HG03565 (cell line): ENCODE data around the gene FAM228A.
A peak's percentile ranks its signal among the peaks of the same experiment; 100 is the strongest.
"Not testable (repeated sequence)": the region's sequence is repeated elsewhere in the genome, so short reads cannot be mapped to it uniquely, and the experiment has no call there.

Source experiments
- ATAC-seq: cut with Tn5 transposase; IDR thresholded peaks from one replicate; pipeline ENCODE4 v1.9.1; 2021; ENCODE audit warnings: mild to moderate bottlenecking, moderate library complexity; ENCODE audit not compliant: unreplicated experiment

Gene FAM228A

DNA sequence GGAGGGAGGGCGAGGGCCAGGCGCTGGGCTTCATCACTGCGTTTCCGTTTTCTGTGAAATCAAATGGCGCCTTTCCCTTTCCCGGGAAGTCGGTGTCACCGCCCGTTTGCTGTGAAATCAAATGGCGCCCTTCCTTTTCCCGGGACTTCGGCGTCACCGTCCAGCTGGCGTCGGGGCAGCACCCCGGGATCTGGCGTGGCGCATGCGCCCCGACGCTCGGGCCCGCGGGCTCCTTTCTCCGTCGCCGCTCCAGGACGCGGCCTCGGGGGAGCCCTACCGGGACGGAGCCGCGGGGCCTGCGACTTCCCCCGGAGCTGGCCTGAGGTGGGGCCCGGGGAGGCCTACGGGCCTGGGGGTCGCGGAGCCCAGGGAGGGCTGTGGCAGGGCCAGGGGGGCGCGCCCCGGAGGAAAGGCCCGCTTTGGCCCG is at the start of gene FAM228A:
Gene FAM228A, plus strand, starts transcription at position 203 of the 427 bp plus-strand sequence. CDS start 428 bp downstream, outside the sequence.
- no peak for ATAC-seq

- ATAC-seq = no peak
Measured at GRCh38 chr2:24125956-24126355, 48.9 kb upstream of the FAM228A start.

DNA sequence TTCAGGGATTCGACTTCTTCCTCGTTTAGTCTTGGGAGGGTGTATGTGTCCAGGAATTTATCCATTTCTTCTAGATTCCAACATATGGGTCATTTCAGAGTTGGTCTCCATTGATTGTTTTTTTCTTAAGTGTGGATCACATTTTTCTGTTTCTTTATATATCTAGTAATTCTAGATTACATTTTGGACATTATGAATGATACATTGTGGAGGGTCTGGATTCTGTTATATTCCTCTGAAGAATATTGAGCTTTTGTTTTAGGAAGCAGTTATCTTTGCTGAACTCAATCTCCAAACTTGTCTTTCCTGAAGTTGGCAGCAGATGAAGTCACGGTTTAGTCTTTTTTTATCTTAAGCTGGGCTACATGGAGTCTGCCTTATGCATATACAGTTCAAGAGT is 42.3 kb upstream of the FAM228A start:
- no peak for ATAC-seq

GRCh38 chr2:24140305-24140704 is 34.5 kb upstream of the FAM228A start:
- ATAC-seq = not testable (repeated sequence)

DNA sequence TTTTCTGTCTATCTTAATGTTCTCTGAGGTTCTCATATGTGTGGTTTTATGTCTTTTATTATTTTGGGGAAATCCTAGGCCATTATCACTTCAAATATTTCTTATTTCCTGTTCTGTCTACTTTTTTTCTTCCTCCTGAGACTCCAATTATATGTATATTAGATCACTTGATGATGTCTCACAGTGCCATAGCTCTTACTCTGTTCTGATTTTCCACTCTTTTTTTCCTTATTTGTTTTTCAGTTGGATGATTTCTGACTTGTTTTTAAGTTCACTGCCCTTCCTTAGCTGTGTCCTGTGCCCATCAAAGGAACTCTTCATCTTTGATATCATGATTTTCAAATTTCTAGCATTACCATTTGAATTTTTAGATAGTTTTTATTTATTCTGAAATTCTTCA is 27.5 kb upstream of the FAM228A start:
- ATAC-seq = no peak

- no peak for ATAC-seq
Measured at GRCh38 chr2:24152413-24153197, 22.2 kb upstream of the FAM228A start.

- ATAC-seq = no peak
Measured at GRCh38 chr2:24153478-24153877, 21.4 kb upstream of the FAM228A start.

- no peak for ATAC-seq
Measured at GRCh38 chr2:24158131-24158530, 16.7 kb upstream of the FAM228A start.

GRCh38 chr2:24159708-24160107 is 15.1 kb upstream of the FAM228A start:
- no peak for ATAC-seq

DNA sequence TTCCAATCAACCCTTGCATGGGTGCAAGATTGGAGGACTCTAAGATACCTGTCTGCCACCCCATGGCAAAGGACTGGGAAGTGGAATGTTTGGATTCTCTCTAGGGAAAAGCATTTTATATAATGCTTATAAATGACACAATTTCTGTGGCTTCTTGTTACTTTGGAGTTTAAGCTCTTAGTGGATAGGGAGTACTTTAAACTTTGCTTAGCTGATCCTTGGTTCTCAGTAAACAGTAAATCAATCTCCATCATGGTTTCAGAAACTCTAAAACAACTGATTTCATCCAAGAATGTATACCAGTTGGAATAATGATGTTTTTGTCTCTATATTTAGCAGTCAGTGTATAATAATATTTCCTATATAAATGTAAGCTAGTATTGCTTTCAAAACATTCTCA is 14.1 kb upstream of the FAM228A start:
- no peak for ATAC-seq

GRCh38 chr2:24162494-24162893 is 12.4 kb upstream of the FAM228A start:
- no peak for ATAC-seq

- ATAC-seq = no peak
Measured at GRCh38 chr2:24163186-24163585, 11.7 kb upstream of the FAM228A start.

DNA sequence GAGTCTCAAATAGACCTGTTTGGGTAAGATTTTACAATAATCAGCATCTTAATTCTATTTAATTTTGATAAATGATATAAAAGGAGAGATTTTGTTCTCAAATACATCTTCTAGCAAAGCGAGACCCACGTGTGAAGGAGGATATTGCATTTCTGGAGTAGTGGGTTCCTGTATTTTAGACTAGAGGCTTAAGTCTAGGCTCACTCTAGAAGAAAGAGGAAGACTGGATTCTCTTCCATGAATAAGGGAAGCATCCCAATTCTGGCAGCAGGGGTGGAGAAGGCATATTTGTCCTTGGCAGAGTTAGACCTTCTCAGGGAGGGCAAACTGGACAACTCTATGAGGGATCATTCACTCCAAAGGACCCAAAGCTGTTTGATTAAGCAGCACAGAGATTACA is 11.3 kb upstream of the FAM228A start:
- no peak for ATAC-seq

- ATAC-seq = peak; percentile 57
Measured at GRCh38 chr2:24164416-24164973, 10.4 kb upstream of the FAM228A start.

- no peak for ATAC-seq
Measured at GRCh38 chr2:24169023-24169422, 5.8 kb upstream of the FAM228A start.

DNA sequence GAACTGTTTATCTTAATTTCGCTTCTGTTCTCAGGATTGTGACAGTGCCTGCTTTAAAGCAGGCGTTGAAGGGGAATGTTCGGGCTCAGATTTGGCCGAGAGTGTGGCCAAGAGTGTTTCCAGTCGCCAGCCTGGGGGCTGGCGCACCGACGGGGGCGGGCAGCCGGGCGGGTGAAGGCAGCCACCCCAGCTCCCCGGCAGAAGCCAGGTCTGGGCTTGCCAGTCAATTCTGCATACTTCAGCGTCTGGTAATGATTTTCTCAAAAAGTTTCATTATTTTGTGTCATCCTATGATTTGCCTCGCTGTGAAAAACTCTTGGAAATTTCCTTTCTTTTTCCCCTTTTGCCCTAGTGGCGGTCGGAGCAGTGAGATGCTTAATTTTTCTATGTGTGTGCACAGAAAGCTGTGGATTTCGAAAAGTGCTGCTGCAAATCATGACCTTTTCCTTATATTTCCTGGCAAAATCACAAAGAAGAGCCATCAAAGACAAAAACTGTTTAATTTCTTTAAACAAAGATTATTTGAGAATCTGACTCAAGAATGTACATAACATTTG is 856 bp downstream of the FAM228A start:
- no peak for ATAC-seq

GRCh38 chr2:24176326-24176725 is 1.5 kb downstream of the FAM228A start:
- no peak for ATAC-seq

GRCh38 chr2:24179683-24180082 is 4.8 kb downstream of the FAM228A start:
- ATAC-seq = no peak

- no peak for ATAC-seq
Measured at GRCh38 chr2:24181849-24182248, 7.0 kb downstream of the FAM228A start.

- no peak for ATAC-seq
Measured at GRCh38 chr2:24182507-24182906, 7.7 kb downstream of the FAM228A start.

DNA sequence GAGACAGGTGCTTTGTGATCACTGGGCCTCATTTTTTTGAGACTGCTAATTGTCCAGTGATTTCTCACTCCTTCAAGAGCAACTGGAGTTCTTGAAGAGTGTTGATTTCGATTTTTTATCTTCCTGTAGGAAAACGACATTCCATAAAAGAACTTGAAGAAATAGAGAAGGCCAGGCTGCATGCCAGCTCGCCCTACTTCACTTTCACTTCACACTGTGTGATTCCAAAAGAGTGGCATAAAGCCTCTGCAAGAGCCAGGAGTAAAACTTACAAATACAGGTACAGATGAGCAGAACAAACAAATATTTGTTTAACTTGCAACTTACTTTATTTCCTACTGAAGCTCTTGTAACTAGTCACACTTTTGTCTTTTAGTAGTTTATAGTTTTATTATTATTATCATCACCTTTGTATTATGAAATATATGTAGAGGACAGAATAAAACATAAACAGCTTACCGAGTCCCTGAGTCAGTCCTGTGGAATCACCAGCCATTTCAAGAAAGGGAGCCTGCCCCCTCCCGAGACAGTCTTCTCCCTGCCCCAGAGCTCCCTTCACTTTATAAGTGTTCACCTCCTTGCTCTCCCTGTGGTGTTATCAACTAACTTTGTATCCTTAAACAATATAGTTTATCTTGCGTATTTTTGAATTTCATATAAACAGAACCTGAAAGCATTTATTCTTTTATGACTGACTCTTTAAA is 8.7 kb downstream of the FAM228A start:
- ATAC-seq = no peak

DNA sequence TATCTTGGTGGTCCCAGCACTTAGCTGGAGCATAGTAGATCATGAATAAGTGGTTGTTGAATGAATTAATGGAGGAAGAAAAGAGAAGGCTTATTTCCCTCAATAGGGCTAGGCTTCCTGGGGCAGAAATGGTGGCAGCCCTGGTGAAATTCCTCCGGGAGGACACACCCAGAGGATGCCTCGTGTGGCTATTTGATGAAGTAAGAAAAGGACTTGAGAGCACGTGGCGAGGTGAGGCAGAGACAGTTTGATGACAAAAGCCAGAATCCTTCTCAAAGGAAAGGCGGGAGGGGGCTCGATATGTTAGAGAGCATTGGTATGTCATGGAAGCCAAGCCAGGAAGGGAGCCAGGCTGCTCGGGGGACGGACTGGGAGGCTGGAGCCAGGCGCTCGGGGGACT is 14.7 kb downstream of the FAM228A start:
- ATAC-seq = no peak
